HEK293T (cell line): ENCODE results near the gene ZNF865.

Experiments used
- CTBP1 ChIP-seq: fragments of 450-650 bp; IDR thresholded peaks from 2 replicates; pipeline ENCODE4 v1.6.1; 2016; ENCODE audit warnings: borderline replicate concordance
- FOXK2 ChIP-seq: fragments of 450-650 bp; IDR thresholded peaks from 2 replicates; pipeline ENCODE4 v1.6.1; 2016; ENCODE audit warnings: mild to moderate bottlenecking
- FOXM1 ChIP-seq: fragments of 450-650 bp; IDR thresholded peaks from 2 replicates; pipeline ENCODE4 v1.6.1; 2017; ENCODE audit warnings: mild to moderate bottlenecking, borderline replicate concordance
- HDGF ChIP-seq: fragments of 450-650 bp; IDR thresholded peaks from 2 replicates; pipeline ENCODE4 v1.6.1; 2017; ENCODE audit warnings: antibody characterized with exemption, borderline replicate concordance
- NFRKB ChIP-seq: fragments of 450-650 bp; IDR thresholded peaks from 2 replicates; pipeline ENCODE4 v1.6.1; 2016; ENCODE audit warnings: mild to moderate bottlenecking, moderate library complexity
- PKNOX1 ChIP-seq: fragments of 450-650 bp; IDR thresholded peaks from 2 replicates; pipeline ENCODE4 v1.6.1; 2016
- SP1 ChIP-seq: fragments of 450-650 bp; IDR thresholded peaks from 2 replicates; pipeline ENCODE4 v1.6.1; 2017
- SUZ12 ChIP-seq: fragments of 450-650 bp; IDR thresholded peaks from 2 replicates; pipeline ENCODE4 v1.6.1; 2016; ENCODE audit warnings: mild to moderate bottlenecking
- TARDBP ChIP-seq: fragments of 450-650 bp; IDR thresholded peaks from 2 replicates; pipeline ENCODE4 v1.6.1; 2016
- ZNF384 ChIP-seq: fragments of 450-650 bp; IDR thresholded peaks from 2 replicates; pipeline ENCODE4 v1.6.1; 2016

GRCh38 chr19:55593096-55593772 lies 12.2 kb upstream of the ZNF865 start:
- TF ChIP-seq NFRKB (no peak), ZNF384 (no peak), HDGF (no peak), PKNOX1 (no peak), TARDBP (no peak), FOXK2 (no peak), SP1 (no peak), SUZ12 (no peak), FOXM1 (no peak), CTBP1 (no peak)
